ENCODE data around the gene HABP2. TPM values are rescaled to one million over a fixed set of nuclear protein-coding genes. Genes with fewer than 3 reads are reported as not detected.

Gene HABP2
- not detected for polyA plus RNA-seq (2013, experiment 1 of 2)
- not detected for polyA plus RNA-seq (2013, experiment 2 of 2)

DNA sequence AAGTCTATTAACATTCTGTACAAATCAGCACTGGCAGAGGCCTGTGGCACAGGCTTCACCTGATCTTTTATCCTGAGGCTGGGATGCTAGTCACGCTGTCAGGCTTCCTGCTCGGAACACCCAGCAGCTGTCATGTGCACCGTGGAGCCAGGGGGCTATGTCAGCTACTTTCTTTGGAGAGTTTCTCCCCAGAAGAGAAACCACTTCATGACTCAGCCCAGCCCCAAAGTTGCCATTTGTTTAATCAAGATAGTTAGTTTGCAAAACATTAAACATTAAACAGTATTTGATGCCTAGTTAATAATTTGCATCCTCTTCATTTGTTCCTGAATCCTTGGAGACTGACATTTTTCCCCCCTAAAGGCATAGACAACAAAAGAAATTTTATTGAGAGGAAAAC is at the start of gene HABP2:
HABP2 (plus strand) TSS at position 353 of the 400 bp plus-strand sequence. CDS start 69 bp downstream, outside the sequence.
- no peak within 1 kb of the TSS for H4K8ac ChIP-seq (ENCODE audit: low read depth, low read length)
- no peak for DNase-seq (ENCODE audit: low spot score)
- H2BK120ac ChIP-seq (ENCODE audit: low read depth, low read length) = no peak within 1 kb of the TSS
- no peak within 1 kb of the TSS for H2BK12ac ChIP-seq (ENCODE audit: low read length)
- H2AFZ ChIP-seq (ENCODE audit: low read length) = no peak within 1 kb of the TSS
- H2AK5ac ChIP-seq (ENCODE audit: low read depth, low read length) = no peak within 1 kb of the TSS
- H3K4me3 ChIP-seq (ENCODE audit: low read length in 2 of 2) = peak within 1 kb of the TSS in 1 of 2 donors; percentile 37
- no peak within 1 kb of the TSS for H3K4ac ChIP-seq (ENCODE audit: low read length)
- H4K91ac ChIP-seq (ENCODE audit: low read depth, low read length, poor library complexity) = no peak within 1 kb of the TSS
- peaks cover 0 to 33% (median 0%) of the 10 kb centered on the region in 3 experiments for H3K27me3 ChIP-seq (ENCODE audit: control insufficient read depth in 3 of 3, insufficient read depth in 3 of 3, low read depth in 1 of 3, low read length in 3 of 3)
- no peak within 1 kb of the TSS for H3K14ac ChIP-seq (ENCODE audit: low read length)
- H2BK5ac ChIP-seq (ENCODE audit: low read length) = no peak within 1 kb of the TSS
- H3K23ac ChIP-seq (ENCODE audit: low read depth, low read length, poor library complexity) = no peak within 1 kb of the TSS
- H3K79me1 ChIP-seq (ENCODE audit: low read depth, low read length) = no peaks in the 10 kb centered on the region
- H3K4me1 ChIP-seq (ENCODE audit: control insufficient read depth in 2 of 2, insufficient read depth in 1 of 2, low read depth in 1 of 2, low read length in 2 of 2) = peaks cover 0 to 13% of the 10 kb centered on the region in 2 donors
- no peak within 1 kb of the TSS for H2BK15ac ChIP-seq (ENCODE audit: low read length)
- no peak within 1 kb of the TSS for H3K9ac ChIP-seq (ENCODE audit: low read depth, low read length, poor library complexity)
- H3K9me3 ChIP-seq (replicated peaks in 1 of 2; ENCODE audit: control insufficient read depth in 2 of 2, insufficient read depth in 1 of 2, low read depth in 1 of 2, low read length in 2 of 2) = no peaks in the 10 kb centered on the region
- no peak within 1 kb of the TSS for H3K4me2 ChIP-seq (ENCODE audit: insufficient read depth, low read length, poor library complexity, severe bottlenecking)
- no peak within 1 kb of the TSS for H3K18ac ChIP-seq (ENCODE audit: low read length)
- H3K36me3 ChIP-seq (replicated peaks in 1 of 2; ENCODE audit: control insufficient read depth in 2 of 2, insufficient read depth in 2 of 2, low read length in 2 of 2) = no peaks in the 10 kb centered on the region
- no CpG with 5 or more reads among the region's 3 CpGs for WGBS, 2 donors (ENCODE audit: extremely low coverage in 2 of 2, insufficient read length in 2 of 2, insufficient replicate concordance in 1 of 2)
- no peak within 1 kb of the TSS for H3K27ac ChIP-seq (replicated peaks; ENCODE audit: low read length)

- Histone ChIP-seq H2BK15ac (ENCODE audit: low read length) (no peak overlapping the region), H3K18ac (ENCODE audit: low read length) (no peak overlapping the region), H3K23ac (ENCODE audit: low read depth, low read length, poor library complexity) (no peak overlapping the region), H3K27ac (replicated peaks; ENCODE audit: low read length) (no peak overlapping the region), H3K4me1 (ENCODE audit: control insufficient read depth in 2 of 2, insufficient read depth in 1 of 2, low read depth in 1 of 2, low read length in 2 of 2) (no peaks in the 10 kb centered on the region), H3K27me3 (ENCODE audit: control insufficient read depth in 3 of 3, insufficient read depth in 3 of 3, low read depth in 1 of 3, low read length in 3 of 3) (no peaks in the 10 kb centered on the region), H3K9me3 (replicated peaks in 1 of 2; ENCODE audit: control insufficient read depth in 2 of 2, insufficient read depth in 1 of 2, low read depth in 1 of 2, low read length in 2 of 2) (peaks cover 0 to 2% of the 10 kb centered on the region in 2 donors), H3K36me3 (replicated peaks in 1 of 2; ENCODE audit: control insufficient read depth in 2 of 2, insufficient read depth in 2 of 2, low read length in 2 of 2) (no peaks in the 10 kb centered on the region), H2BK5ac (ENCODE audit: low read length) (no peak overlapping the region), H2AK5ac (ENCODE audit: low read depth, low read length) (no peak overlapping the region), H2BK12ac (ENCODE audit: low read length) (no peak overlapping the region), H4K8ac (ENCODE audit: low read depth, low read length) (no peak overlapping the region), H2AFZ (ENCODE audit: low read length) (no peak overlapping the region), H3K79me1 (ENCODE audit: low read depth, low read length) (no peaks in the 10 kb centered on the region), H4K91ac (ENCODE audit: low read depth, low read length, poor library complexity) (no peak overlapping the region), H3K4ac (ENCODE audit: low read length) (no peak overlapping the region), H3K4me2 (ENCODE audit: insufficient read depth, low read length, poor library complexity, severe bottlenecking) (no peak overlapping the region), H3K4me3 (ENCODE audit: low read length in 2 of 2) (no peak overlapping the region), H2BK120ac (ENCODE audit: low read depth, low read length) (no peak overlapping the region), H3K14ac (ENCODE audit: low read length) (no peak overlapping the region), H3K9ac (ENCODE audit: low read depth, low read length, poor library complexity) (no peak overlapping the region)
- no CpG with 5 or more reads among the region's 4 CpGs for WGBS, 2 donors (ENCODE audit: extremely low coverage in 2 of 2, insufficient read length in 2 of 2, insufficient replicate concordance in 1 of 2)
- DNase-seq (ENCODE audit: low spot score) = no peak
These were observed 48.9 kb upstream of the HABP2 start for GRCh38 chr10:113503930-113504329.

DNA sequence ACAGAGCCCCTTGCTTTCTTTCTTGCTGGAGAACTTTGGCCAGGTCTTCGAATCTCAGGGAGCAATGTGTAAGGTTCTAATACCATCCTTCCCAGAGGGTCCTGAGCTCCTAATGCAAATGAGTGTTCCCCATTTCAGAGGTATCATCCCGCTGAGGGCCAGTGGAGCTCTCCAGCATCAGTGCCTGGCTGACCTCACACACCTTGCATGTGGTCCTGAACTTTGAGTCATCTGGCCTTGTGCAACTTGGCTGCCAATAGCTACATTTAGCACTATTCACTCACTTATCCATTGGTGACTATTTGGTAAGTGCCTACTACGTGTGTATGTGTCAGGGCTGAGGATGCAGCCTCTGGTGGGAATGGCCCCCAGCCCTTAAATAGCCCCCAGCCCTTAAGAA is 48.4 kb upstream of the HABP2 start:
- no peak overlapping the region for H2BK15ac ChIP-seq (ENCODE audit: low read length)
- H2BK12ac ChIP-seq (ENCODE audit: low read length) = no peak overlapping the region
- no peak overlapping the region for H2BK120ac ChIP-seq (ENCODE audit: low read depth, low read length)
- H3K4ac ChIP-seq (ENCODE audit: low read length) = no peak overlapping the region
- no peak overlapping the region for H3K18ac ChIP-seq (ENCODE audit: low read length)
- no peak overlapping the region for H2AK5ac ChIP-seq (ENCODE audit: low read depth, low read length)
- no peaks in the 10 kb centered on the region for H3K79me1 ChIP-seq (ENCODE audit: low read depth, low read length)
- no CpG with 5 or more reads among the region's 3 CpGs for WGBS, 2 donors (ENCODE audit: extremely low coverage in 2 of 2, insufficient read length in 2 of 2, insufficient replicate concordance in 1 of 2)
- H3K4me2 ChIP-seq (ENCODE audit: insufficient read depth, low read length, poor library complexity, severe bottlenecking) = no peak overlapping the region
- no peak overlapping the region for H3K9ac ChIP-seq (ENCODE audit: low read depth, low read length, poor library complexity)
- no peak overlapping the region for H4K91ac ChIP-seq (ENCODE audit: low read depth, low read length, poor library complexity)
- H3K36me3 ChIP-seq (replicated peaks in 1 of 2; ENCODE audit: control insufficient read depth in 2 of 2, insufficient read depth in 2 of 2, low read length in 2 of 2) = no peaks in the 10 kb centered on the region
- H3K4me3 ChIP-seq (ENCODE audit: low read length in 2 of 2) = no peak overlapping the region
- no peak overlapping the region for H3K14ac ChIP-seq (ENCODE audit: low read length)
- H3K9me3 ChIP-seq (replicated peaks in 1 of 2; ENCODE audit: control insufficient read depth in 2 of 2, insufficient read depth in 1 of 2, low read depth in 1 of 2, low read length in 2 of 2) = peaks cover 0 to 2% of the 10 kb centered on the region in 2 donors
- H3K27ac ChIP-seq (replicated peaks; ENCODE audit: low read length) = no peak overlapping the region
- H4K8ac ChIP-seq (ENCODE audit: low read depth, low read length) = no peak overlapping the region
- H3K27me3 ChIP-seq (ENCODE audit: control insufficient read depth in 3 of 3, insufficient read depth in 3 of 3, low read depth in 1 of 3, low read length in 3 of 3) = no peaks in the 10 kb centered on the region
- H3K23ac ChIP-seq (ENCODE audit: low read depth, low read length, poor library complexity) = no peak overlapping the region
- DNase-seq (ENCODE audit: low spot score) = no peak
- H3K4me1 ChIP-seq (ENCODE audit: control insufficient read depth in 2 of 2, insufficient read depth in 1 of 2, low read depth in 1 of 2, low read length in 2 of 2) = no peaks in the 10 kb centered on the region
- H2AFZ ChIP-seq (ENCODE audit: low read length) = no peak overlapping the region
- no peak overlapping the region for H2BK5ac ChIP-seq (ENCODE audit: low read length)

GRCh38 chr10:113506476-113506875 is 46.4 kb upstream of the HABP2 start:
- H2BK15ac ChIP-seq (ENCODE audit: low read length) = no peak overlapping the region
- H3K27ac ChIP-seq (replicated peaks; ENCODE audit: low read length) = no peak overlapping the region
- no peak overlapping the region for H3K14ac ChIP-seq (ENCODE audit: low read length)
- no CpG with 5 or more reads among the region's 2 CpGs for WGBS, 2 donors (ENCODE audit: extremely low coverage in 2 of 2, insufficient read length in 2 of 2, insufficient replicate concordance in 1 of 2)
- no peak overlapping the region for H4K91ac ChIP-seq (ENCODE audit: low read depth, low read length, poor library complexity)
- H3K27me3 ChIP-seq (ENCODE audit: control insufficient read depth in 3 of 3, insufficient read depth in 3 of 3, low read depth in 1 of 3, low read length in 3 of 3) = no peaks in the 10 kb centered on the region
- no peak for DNase-seq (ENCODE audit: low spot score)
- no peak overlapping the region for H2BK5ac ChIP-seq (ENCODE audit: low read length)
- no peak overlapping the region for H3K4me3 ChIP-seq (ENCODE audit: low read length in 2 of 2)
- no peak overlapping the region for H4K8ac ChIP-seq (ENCODE audit: low read depth, low read length)
- H3K23ac ChIP-seq (ENCODE audit: low read depth, low read length, poor library complexity) = no peak overlapping the region
- H2AFZ ChIP-seq (ENCODE audit: low read length) = no peak overlapping the region
- H2AK5ac ChIP-seq (ENCODE audit: low read depth, low read length) = no peak overlapping the region
- H3K18ac ChIP-seq (ENCODE audit: low read length) = no peak overlapping the region
- no peak overlapping the region for H3K4ac ChIP-seq (ENCODE audit: low read length)
- H2BK12ac ChIP-seq (ENCODE audit: low read length) = no peak overlapping the region
- H3K4me1 ChIP-seq (ENCODE audit: control insufficient read depth in 2 of 2, insufficient read depth in 1 of 2, low read depth in 1 of 2, low read length in 2 of 2) = no peaks in the 10 kb centered on the region
- H3K9ac ChIP-seq (ENCODE audit: low read depth, low read length, poor library complexity) = no peak overlapping the region
- H2BK120ac ChIP-seq (ENCODE audit: low read depth, low read length) = no peak overlapping the region
- no peaks in the 10 kb centered on the region for H3K36me3 ChIP-seq (replicated peaks in 1 of 2; ENCODE audit: control insufficient read depth in 2 of 2, insufficient read depth in 2 of 2, low read length in 2 of 2)
- H3K9me3 ChIP-seq (replicated peaks in 1 of 2; ENCODE audit: control insufficient read depth in 2 of 2, insufficient read depth in 1 of 2, low read depth in 1 of 2, low read length in 2 of 2) = peaks cover 0 to 2% of the 10 kb centered on the region in 2 donors
- no peak overlapping the region for H3K4me2 ChIP-seq (ENCODE audit: insufficient read depth, low read length, poor library complexity, severe bottlenecking)
- no peaks in the 10 kb centered on the region for H3K79me1 ChIP-seq (ENCODE audit: low read depth, low read length)
